Measurements from ENCODE around the gene ZNF232. TPM values are rescaled to one million over a fixed set of nuclear protein-coding genes. Genes with fewer than 3 reads are reported as not detected.

ZNF232 gene
- polyA plus RNA-seq, 1 experiment = 4.8 TPM

GRCh38 chr17:5069724-5070123 is 42.0 kb downstream of the ZNF232 start:
- CTCF ChIA-PET = no interaction called here
- no peak overlapping the region for H3K4me3 ChIP-seq (ENCODE audit: low read depth, low read length)
- TF ChIP-seq CTCF (IDR thresholded peaks at IDR 0.05; ENCODE audit: low read depth, low read length) = no peak
- DNase-seq (ENCODE audit: low read depth, low spot score) = no peak
- peaks cover 5% of the 10 kb centered on the region for H3K27me3 ChIP-seq (ENCODE audit: control insufficient read depth, insufficient read depth, low read length)
- POLR2A ChIA-PET = no interaction called here
- H3K27ac ChIP-seq (ENCODE audit: low read depth, low read length) = no peak overlapping the region
- no peaks in the 10 kb centered on the region for H3K9me3 ChIP-seq (ENCODE audit: control insufficient read depth, insufficient read depth, low read length)

GRCh38 chr17:5068236-5068635 is 43.4 kb downstream of the ZNF232 start:
- Histone ChIP-seq H3K9me3 (ENCODE audit: control insufficient read depth, insufficient read depth, low read length) (no peaks in the 10 kb centered on the region), H3K27me3 (ENCODE audit: control insufficient read depth, insufficient read depth, low read length) (peaks cover 5% of the 10 kb centered on the region), H3K4me3 (ENCODE audit: low read depth, low read length) (no peak overlapping the region), H3K27ac (ENCODE audit: low read depth, low read length) (no peak overlapping the region)
- no peak for TF ChIP-seq CTCF (IDR thresholded peaks at IDR 0.05; ENCODE audit: low read depth, low read length)
- no peak for DNase-seq (ENCODE audit: low read depth, low spot score)
- POLR2A ChIA-PET = no interaction called here
- CTCF ChIA-PET = no interaction called here

GRCh38 chr17:5065227-5065744 is 46.4 kb downstream of the ZNF232 start:
- no peak for DNase-seq (ENCODE audit: low read depth, low spot score)
- CTCF ChIA-PET = no interaction called here

More at GRCh38 chr17:5065227-5065744, 46.4 kb downstream of the ZNF232 start:
- Histone ChIP-seq H3K9me3 (ENCODE audit: control insufficient read depth, insufficient read depth, low read length) (no peaks in the 10 kb centered on the region), H3K27ac (ENCODE audit: low read depth, low read length) (no peak overlapping the region), H3K4me3 (ENCODE audit: low read depth, low read length) (no peak overlapping the region), H3K27me3 (ENCODE audit: control insufficient read depth, insufficient read depth, low read length) (peaks cover 5% of the 10 kb centered on the region)
- TF ChIP-seq CTCF (IDR thresholded peaks at IDR 0.05; ENCODE audit: low read depth, low read length) = no peak
- POLR2A ChIA-PET = no interaction called here

Small RNA genes within 50 kb of the gene (small RNA-seq; reads per million reads assigned to genes)
- gene AC012146.4 (ENCODE audit: insufficient read length, low read depth) = not detected

Other genes starting within 250 kb of the ZNF232 start
- 1.0 TPM in 2 replicates for gene C17orf107, start 212.3 kb downstream of the ZNF232 start, polyA plus RNA-seq (2011; rRNA removed)
- 0.07 and 0.19 TPM in 2 replicates for gene CHRNE, start 208.8 kb downstream of the ZNF232 start, polyA plus RNA-seq (2011; rRNA removed)
- not detected in 2 replicates for gene GP1BA, start 179.6 kb downstream of the ZNF232 start, polyA plus RNA-seq (2011; rRNA removed)
- 44.7 and 50.0 TPM in 2 replicates for gene SLC25A11, start 171.8 kb downstream of the ZNF232 start, polyA plus RNA-seq (2011; rRNA removed)
- 63.1 and 64.3 TPM in 2 replicates for gene RNF167, start 171.6 kb downstream of the ZNF232 start, polyA plus RNA-seq (2011; rRNA removed)
- 1,141 and 1,329 TPM in 2 replicates for gene PFN1, start 163.3 kb downstream of the ZNF232 start, polyA plus RNA-seq (2011; rRNA removed)
- gene ENO3, start 160.8 kb downstream of the ZNF232 start, polyA plus RNA-seq (2011; rRNA removed) = 2.3 and 3.2 TPM in 2 replicates
- 71.0 and 71.1 TPM in 2 replicates for gene SPAG7, start 144.1 kb downstream of the ZNF232 start, polyA plus RNA-seq (2011; rRNA removed)
- gene CAMTA2, start 124.2 kb downstream of the ZNF232 start, polyA plus RNA-seq (2011; rRNA removed) = 18.0 and 20.0 TPM in 2 replicates
- gene INCA1, start 114.4 kb downstream of the ZNF232 start, polyA plus RNA-seq (2011; rRNA removed) = 0.29 and 0.56 TPM in 2 replicates
- gene KIF1C, start 113.9 kb downstream of the ZNF232 start, polyA plus RNA-seq (2011; rRNA removed) = 46.9 and 49.8 TPM in 2 replicates
- not detected in 2 replicates for gene SLC52A1, start 76.5 kb downstream of the ZNF232 start, polyA plus RNA-seq (2011; rRNA removed)
- gene ZFP3, start 33.4 kb downstream of the ZNF232 start, polyA plus RNA-seq (2011; rRNA removed) = 2.3 and 3.0 TPM in 2 replicates
- gene USP6, start 4.2 kb upstream of the ZNF232 start, polyA plus RNA-seq (2011; rRNA removed) = not detected in 2 replicates
- gene ZNF594, start 80.0 kb upstream of the ZNF232 start, polyA plus RNA-seq (2011; rRNA removed) = 3.6 and 4.5 TPM in 2 replicates
- gene SCIMP, start 123.0 kb upstream of the ZNF232 start, polyA plus RNA-seq (2011; rRNA removed) = not detected in 2 replicates
- gene RABEP1, start 170.4 kb upstream of the ZNF232 start, polyA plus RNA-seq (2011; rRNA removed) = 33.2 and 46.9 TPM in 2 replicates